ENCODE measurements around the gene KCNV2. TPM values are rescaled to one million over a fixed set of nuclear protein-coding genes. Genes with fewer than 3 reads are reported as not detected.

KCNV2 gene
- total RNA-seq, 2 donors from 2014 or later: not detected

DNA sequence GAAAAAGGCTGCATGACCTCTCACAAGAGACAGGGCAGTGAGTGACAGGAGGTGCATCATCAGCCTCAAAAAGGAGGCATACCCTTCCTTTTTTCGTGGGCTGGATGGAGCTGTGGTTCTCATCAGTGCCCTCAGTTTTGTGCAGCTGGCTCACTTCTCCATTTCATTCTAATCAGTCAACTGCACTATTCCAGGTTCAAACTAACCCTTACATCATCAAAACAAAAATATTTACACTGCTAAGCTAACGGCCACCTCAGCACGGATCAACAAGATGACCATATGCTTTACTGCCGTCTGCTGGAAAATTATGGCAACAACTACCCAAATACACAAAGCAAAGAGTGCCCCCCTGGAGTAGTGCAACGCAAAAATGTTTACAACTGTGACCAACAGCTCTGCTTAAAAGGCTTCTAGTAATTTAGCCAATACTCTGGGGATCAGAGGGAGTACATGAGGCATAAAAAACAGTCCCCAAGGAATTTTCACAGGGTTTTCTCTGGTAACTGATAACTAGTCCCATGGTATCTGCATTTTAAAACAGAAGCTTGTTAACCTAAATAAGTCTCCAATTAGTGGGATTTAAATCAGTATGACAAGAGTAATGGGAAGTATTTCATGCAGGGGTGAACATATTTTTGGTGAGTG is 10.8 kb downstream of the KCNV2 start:
- no peak overlapping the region for H3K27ac Mint-ChIP-seq
- H3K27me3 Mint-ChIP-seq: no peaks in the 10 kb centered on the region
- no peak overlapping the region for H3K4me3 Mint-ChIP-seq
- peak; percentile 45 for ATAC-seq (replicated peaks)
- no peaks in the 10 kb centered on the region for H3K9me3 Mint-ChIP-seq
- H3K36me3 Mint-ChIP-seq (ENCODE audit: low read depth): no peaks in the 10 kb centered on the region
- H3K4me1 Mint-ChIP-seq: no peaks in the 10 kb centered on the region

DNA sequence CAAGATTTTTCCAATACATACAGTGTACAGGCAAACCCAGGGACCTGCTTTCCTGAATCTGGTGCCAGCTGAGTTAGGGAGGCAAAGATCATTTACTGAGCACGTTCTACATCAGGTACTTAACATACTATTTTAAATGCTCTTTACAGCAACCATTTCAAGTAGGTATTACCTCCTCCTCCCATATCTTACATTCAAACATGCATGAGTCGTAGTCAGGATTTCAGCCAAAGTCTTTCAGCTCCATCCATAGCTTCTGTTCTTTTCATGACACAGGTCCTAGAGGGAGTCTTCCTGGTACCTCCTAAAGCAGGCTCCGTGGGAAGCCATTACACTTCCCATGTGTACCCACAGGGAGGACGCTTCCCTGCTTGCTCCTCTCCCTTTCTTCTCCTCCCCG is 11.7 kb downstream of the KCNV2 start:
- Mint-ChIP-seq H3K9me3 (no peaks in the 10 kb centered on the region), H3K27ac (no peak overlapping the region), H3K27me3 (no peaks in the 10 kb centered on the region), H3K4me1 (no peaks in the 10 kb centered on the region), H3K4me3 (no peak overlapping the region), H3K36me3 (ENCODE audit: low read depth) (no peaks in the 10 kb centered on the region)
- no peak for ATAC-seq (replicated peaks)

DNA sequence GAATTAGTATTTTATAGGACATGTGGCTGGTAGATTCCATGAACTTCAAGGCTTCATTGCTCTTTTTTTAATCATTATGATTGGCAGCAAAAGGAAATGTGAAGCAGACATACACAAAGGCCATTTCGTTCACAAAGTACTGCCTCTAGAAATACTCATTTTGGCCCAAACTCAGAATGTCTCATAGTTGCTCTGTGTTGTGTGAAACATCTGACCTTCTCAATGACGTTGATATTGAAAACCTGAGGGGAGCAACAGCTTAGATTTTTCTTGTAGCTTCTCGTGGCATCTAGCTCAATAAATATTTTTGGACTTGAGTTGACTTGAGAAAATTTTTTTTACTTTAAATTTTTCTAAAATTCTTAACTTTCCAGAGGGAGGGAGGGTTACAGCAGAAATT is 12.4 kb downstream of the KCNV2 start:
- Mint-ChIP-seq H3K4me3 (no peak overlapping the region), H3K9me3 (no peaks in the 10 kb centered on the region), H3K36me3 (ENCODE audit: low read depth) (no peaks in the 10 kb centered on the region), H3K27ac (no peak overlapping the region), H3K27me3 (no peaks in the 10 kb centered on the region), H3K4me1 (no peaks in the 10 kb centered on the region)
- no peak for ATAC-seq (replicated peaks)

DNA sequence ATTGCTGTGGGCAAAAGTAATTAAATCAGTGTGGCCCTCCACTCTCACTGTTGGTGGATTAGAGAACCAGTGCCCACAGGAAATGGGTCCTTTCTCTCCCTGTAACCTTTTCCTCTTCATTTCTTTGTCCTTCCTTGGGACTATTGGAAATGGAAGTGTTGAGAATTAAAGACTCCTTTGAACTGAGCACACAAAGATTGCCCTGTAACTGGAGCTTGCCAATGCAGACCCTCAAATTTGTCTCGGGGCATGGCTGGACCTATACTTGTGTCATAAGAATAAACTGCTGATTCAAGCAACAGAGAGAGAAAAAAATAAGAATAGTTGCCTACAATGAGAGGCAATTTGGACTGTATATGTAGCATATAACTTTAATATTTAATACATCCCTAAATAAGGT is 13.7 kb downstream of the KCNV2 start:
- Mint-ChIP-seq H3K27ac (no peak overlapping the region), H3K27me3 (no peaks in the 10 kb centered on the region), H3K9me3 (no peaks in the 10 kb centered on the region), H3K4me1 (no peaks in the 10 kb centered on the region), H3K4me3 (no peak overlapping the region), H3K36me3 (ENCODE audit: low read depth) (no peaks in the 10 kb centered on the region)
- no peak for ATAC-seq (replicated peaks)

DNA sequence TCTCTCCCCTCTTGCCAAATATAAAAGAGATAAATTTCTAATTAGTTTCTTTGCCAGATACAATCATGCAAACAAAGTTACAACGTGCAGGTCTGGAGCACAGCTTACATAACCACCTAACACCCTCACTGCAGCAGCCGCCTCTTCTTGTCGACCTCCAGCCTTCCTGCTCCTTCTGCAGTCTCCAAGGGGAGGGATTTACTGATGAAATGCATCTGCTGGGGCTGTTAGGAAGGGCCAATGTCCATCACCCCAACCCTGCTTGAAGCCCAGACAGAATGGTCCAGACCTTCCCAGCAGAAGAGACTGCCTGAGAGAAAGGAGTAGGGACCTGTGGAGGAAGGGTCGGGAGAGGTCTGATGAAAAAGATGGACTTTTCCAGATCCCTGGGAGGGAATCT is 15.2 kb downstream of the KCNV2 start:
- Mint-ChIP-seq H3K4me3 (no peak overlapping the region), H3K27ac (no peak overlapping the region), H3K36me3 (ENCODE audit: low read depth) (no peaks in the 10 kb centered on the region), H3K4me1 (no peaks in the 10 kb centered on the region), H3K27me3 (no peaks in the 10 kb centered on the region), H3K9me3 (no peaks in the 10 kb centered on the region)
- no peak for ATAC-seq (replicated peaks)

DNA sequence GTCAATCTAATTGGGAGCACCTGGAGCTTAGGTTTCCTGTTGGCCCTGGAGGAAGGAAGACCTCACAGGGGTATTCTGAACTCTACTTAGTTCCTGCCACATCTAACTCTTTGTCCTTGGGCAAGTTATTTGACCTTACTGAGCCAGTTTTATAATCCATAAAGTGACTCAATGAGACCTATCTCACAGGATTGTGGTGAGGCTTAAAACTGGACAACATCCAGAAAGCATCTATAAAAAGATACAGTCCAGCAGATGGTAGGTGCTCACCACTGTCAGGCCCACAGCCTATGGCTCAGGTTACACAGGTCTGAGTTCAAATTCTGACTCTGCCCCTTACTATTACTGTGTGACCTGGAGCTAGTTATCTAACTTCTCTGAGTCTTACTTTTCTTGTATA is 23.3 kb downstream of the KCNV2 start:
- H3K4me1 Mint-ChIP-seq: no peaks in the 10 kb centered on the region
- H3K9me3 Mint-ChIP-seq: no peaks in the 10 kb centered on the region
- H3K36me3 Mint-ChIP-seq (ENCODE audit: low read depth): no peaks in the 10 kb centered on the region
- no peak overlapping the region for H3K4me3 Mint-ChIP-seq
- H3K27ac Mint-ChIP-seq: no peak overlapping the region
- H3K27me3 Mint-ChIP-seq: no peaks in the 10 kb centered on the region
- no peak for ATAC-seq (replicated peaks)

DNA sequence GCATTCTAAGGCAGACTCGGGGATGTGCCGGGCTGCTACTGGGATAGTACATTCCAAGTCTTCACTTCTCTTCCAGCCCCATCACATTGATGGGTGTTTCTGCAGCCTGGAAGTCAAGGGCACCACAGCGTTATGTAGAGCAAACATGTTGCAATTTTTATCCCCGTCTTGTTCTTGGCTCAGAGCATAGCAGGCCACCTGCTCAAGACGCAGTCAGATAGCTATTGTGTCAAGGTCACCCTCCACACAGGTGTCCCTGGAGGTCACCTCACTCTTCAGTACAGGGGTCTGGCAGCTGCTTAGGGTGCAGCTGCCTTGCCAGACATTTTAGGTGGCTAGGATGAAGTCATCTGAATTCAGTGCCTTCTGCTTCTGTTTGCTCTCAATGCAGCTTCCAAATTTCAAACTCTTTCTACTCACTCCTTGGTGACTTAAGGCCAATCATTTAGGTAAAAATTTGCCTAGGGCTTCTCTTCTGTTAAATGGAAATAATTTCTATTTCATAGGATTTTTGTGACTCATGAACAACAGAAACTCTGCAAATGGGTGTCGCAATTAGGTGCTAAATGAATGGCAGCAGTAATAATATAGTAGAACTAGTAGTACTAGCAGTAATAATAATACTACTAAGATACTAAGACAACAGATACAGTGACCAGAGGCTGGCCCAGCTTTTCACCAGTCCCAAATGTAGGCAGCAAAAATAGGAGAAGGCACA is 24.3 kb downstream of the KCNV2 start:
- Mint-ChIP-seq H3K4me3 (no peak overlapping the region), H3K4me1 (no peaks in the 10 kb centered on the region), H3K36me3 (ENCODE audit: low read depth) (no peaks in the 10 kb centered on the region), H3K27me3 (no peaks in the 10 kb centered on the region), H3K9me3 (no peaks in the 10 kb centered on the region), H3K27ac (no peak overlapping the region)
- ATAC-seq (replicated peaks): no peak

DNA sequence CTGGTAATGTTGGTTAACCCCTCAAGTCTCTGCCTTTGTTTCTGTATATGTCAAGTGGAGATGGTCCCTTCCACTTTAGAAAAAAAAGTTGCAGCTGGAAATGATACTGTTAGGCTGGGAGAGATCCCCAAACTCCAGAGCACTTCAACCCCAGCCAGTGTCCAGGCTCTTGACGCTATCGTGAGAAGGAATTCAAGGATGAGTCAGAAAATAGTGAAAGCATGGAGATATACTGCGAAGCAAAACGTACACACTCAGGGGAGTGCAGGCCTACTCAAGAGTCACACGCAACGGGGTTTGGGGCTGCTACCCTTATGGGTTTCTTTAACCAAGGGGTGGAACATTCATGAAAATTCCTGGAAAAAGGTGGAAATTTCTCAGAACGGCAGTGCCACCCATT is 24.9 kb downstream of the KCNV2 start:
- H3K36me3 Mint-ChIP-seq (ENCODE audit: low read depth): no peaks in the 10 kb centered on the region
- H3K27me3 Mint-ChIP-seq: no peaks in the 10 kb centered on the region
- no peak overlapping the region for H3K4me3 Mint-ChIP-seq
- no peaks in the 10 kb centered on the region for H3K4me1 Mint-ChIP-seq
- H3K27ac Mint-ChIP-seq: no peak overlapping the region
- no peaks in the 10 kb centered on the region for H3K9me3 Mint-ChIP-seq
- no peak for ATAC-seq (replicated peaks)

DNA sequence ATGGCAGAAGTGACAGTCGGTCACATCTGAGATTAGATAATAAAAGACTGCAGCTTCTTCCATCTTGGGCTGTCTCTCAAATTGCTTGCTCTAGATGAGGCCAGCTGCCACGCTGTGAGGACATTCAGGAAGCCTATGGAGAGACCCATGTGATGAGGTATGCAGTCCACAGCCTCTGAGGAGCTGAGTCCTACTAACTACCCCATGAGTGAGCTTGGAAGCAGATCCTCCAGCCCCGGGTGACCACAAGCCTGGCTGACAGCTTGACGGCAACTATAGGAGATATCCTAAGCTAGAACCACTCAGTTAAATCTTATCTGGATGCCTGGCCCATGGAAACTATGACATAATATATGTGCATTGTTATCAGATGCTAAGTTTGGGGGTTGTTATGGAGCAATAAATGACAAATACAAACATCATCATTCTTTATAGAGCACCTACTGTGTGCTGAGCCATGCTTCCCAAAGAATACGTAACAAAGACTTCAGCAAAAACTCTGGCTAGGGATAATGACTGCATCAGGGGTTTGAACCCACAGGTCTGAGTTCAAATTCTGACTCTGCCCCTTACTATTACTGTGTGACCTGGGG is 26.7 kb downstream of the KCNV2 start:
- Mint-ChIP-seq H3K36me3 (ENCODE audit: low read depth) (peaks cover under 1% of the 10 kb centered on the region), H3K4me1 (no peaks in the 10 kb centered on the region), H3K27me3 (no peaks in the 10 kb centered on the region), H3K9me3 (peaks cover 4% of the 10 kb centered on the region), H3K4me3 (no peak overlapping the region), H3K27ac (no peak overlapping the region)
- no peak for ATAC-seq (replicated peaks)

DNA sequence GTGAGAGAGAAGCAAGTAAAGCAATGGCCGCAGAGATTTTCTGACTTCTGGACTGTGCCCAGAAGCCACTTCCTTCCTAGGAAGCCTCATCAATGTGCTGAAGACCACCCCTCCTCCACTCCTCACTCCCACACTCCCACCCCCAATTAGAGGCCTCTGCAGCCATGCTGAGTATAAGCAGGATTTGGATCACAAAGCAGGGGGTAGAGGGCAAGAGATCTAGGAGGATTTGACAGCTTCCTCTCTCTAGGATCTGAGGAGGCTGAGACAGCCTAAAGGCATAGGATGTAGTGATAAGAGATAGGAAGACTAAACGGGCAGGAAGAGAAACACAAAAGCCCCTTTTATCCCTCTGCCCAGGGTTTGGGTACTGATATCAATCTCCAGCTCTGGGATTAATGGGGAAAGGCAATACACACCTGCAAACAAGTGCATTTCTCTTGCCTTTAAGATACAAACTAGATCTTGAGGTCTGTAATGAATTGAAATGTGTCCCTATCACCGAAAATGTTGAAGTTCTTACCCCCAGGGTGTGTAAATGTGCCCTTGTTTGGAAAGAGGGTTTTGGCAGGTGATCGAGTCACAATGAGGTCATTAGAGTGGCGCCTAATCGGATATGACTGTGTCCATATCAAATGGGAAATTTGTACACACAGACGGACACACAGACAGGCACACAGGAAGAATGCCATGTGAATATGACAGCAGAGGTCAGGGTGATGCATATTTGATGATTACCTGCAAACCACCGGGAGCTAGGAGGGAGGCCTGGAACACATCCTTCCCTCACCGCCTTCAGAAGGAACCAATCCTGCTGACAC is 28.5 kb downstream of the KCNV2 start:
- peaks cover 7% of the 10 kb centered on the region for H3K9me3 Mint-ChIP-seq
- H3K4me3 Mint-ChIP-seq: no peak overlapping the region
- no peaks in the 10 kb centered on the region for H3K4me1 Mint-ChIP-seq
- ATAC-seq (replicated peaks): no peak
- no peaks in the 10 kb centered on the region for H3K27me3 Mint-ChIP-seq
- peak overlapping the region; percentile 47 for H3K27ac Mint-ChIP-seq
- H3K36me3 Mint-ChIP-seq (ENCODE audit: low read depth): peaks cover 18% of the 10 kb centered on the region

DNA sequence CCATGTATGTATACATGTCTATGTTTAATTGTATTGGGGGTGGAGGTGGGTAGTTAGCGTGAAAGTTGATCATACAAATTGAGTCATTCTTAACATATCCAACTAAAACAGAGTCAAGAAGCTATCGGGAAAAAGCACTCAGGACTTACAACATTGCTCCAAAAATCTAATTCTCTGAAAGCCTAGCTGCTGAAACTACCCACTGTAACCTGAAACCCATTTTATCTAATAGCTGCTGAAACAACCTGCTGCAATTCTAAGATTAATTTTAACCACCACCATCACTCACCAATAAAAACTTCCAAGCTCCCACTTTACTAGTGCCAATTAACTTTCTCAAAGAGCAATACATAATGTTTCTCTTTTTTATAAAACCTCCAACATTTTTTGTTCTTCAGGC is 32.2 kb downstream of the KCNV2 start:
- H3K9me3 Mint-ChIP-seq: peaks cover 10% of the 10 kb centered on the region
- H3K4me1 Mint-ChIP-seq: no peaks in the 10 kb centered on the region
- no peak overlapping the region for H3K27ac Mint-ChIP-seq
- H3K36me3 Mint-ChIP-seq (ENCODE audit: low read depth): peaks cover 42% of the 10 kb centered on the region
- H3K27me3 Mint-ChIP-seq: no peaks in the 10 kb centered on the region
- H3K4me3 Mint-ChIP-seq: no peak overlapping the region
- ATAC-seq (replicated peaks): no peak

DNA sequence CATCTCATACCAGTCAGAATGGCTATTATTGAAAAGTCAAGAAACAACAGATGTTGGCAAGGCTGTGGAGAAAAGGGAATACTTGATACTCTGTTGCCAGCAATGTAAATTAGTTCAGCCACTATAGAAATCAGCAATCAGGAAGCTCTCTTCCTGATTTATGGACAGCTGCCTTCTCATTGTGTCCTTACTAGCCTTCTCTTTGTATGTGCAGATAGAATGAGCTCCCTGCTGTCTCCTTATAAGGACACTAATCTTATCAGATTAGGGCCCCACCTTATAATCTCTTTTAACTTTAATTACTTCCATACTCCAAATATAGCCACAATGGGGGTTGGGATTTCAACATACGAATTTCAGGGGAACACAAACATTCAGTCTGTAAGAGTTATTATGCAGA is 38.0 kb downstream of the KCNV2 start:
- Mint-ChIP-seq H3K4me3 (no peak overlapping the region), H3K4me1 (no peaks in the 10 kb centered on the region), H3K27ac (no peak overlapping the region), H3K27me3 (no peaks in the 10 kb centered on the region), H3K9me3 (peaks cover 5% of the 10 kb centered on the region), H3K36me3 (ENCODE audit: low read depth) (peaks cover 62% of the 10 kb centered on the region)
- ATAC-seq (replicated peaks): no peak

DNA sequence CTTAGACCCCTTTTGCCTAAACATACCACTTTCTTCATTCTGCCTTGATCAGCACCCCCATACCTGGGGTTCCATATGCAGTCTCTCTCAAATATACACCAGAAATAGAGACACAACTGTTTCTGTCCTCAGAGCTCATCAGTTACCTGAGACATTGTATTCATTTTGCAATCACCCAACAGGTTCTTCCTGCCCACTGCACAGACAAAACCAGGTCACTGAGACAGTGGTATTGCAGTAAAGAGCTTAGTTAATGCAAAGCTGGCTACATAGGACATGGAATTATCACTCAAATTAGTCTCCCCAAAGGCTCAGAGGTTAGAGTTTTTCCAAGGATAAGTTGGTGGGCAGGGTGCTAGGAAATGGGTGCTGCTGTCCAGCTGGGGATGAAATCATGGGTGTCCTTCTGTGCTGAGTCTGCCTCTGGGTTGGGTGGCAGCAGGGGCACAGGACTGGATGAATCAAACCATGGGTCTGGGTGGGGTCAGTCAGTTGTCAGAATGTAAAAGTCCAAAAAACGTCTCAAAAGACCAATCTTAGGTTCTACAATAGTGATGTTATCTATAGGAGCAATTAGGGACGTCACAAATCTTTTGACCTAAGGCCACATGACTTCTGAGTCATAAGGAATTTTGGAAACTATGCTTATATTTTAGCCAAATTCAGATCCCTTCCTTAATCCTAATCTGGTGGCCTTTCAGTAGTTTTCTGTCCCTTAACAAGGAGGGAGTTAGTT is 41.0 kb downstream of the KCNV2 start:
- Mint-ChIP-seq H3K4me1 (no peaks in the 10 kb centered on the region), H3K36me3 (ENCODE audit: low read depth) (peaks cover 64% of the 10 kb centered on the region), H3K27me3 (no peaks in the 10 kb centered on the region), H3K4me3 (no peak overlapping the region), H3K9me3 (no peaks in the 10 kb centered on the region), H3K27ac (no peak overlapping the region)
- ATAC-seq (replicated peaks): no peak

DNA sequence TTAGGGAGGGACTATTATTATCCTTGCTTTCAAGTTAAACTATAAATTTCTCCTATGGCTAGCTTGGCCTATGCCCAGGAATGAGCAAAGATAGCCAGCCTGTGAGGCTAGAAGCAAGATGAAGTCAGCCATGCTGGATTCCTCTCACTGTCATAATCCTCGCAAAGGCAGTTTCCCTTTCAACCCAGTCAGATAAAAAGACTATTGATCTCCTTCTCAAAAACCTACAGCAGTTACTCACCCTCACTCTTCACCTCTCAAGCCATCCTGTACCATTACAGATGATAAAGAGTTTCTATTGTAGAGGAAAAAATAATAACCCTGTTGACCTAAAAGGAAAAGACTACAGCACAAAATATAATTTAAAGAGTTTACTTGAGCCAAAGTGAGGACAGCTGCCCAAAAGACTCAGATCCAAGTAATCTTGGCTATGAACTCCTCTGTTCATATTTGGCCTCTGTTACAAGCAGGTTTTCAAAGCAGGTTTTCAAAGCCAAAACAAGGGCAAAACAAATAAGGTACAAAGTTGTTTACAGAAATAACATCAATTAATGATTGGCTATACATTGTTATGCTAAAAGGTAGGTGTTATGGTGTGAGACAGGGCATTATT is 41.7 kb downstream of the KCNV2 start:
- Mint-ChIP-seq H3K36me3 (ENCODE audit: low read depth) (peaks cover 63% of the 10 kb centered on the region), H3K4me1 (no peaks in the 10 kb centered on the region), H3K27ac (no peak overlapping the region), H3K27me3 (no peaks in the 10 kb centered on the region), H3K4me3 (no peak overlapping the region), H3K9me3 (no peaks in the 10 kb centered on the region)
- ATAC-seq (replicated peaks): no peak

All from activated T-helper 17 cell treated with anti-CD3 and anti-CD28 coated beads, Interleukin-2, amount 50 U/mL, for 72 hours (primary cell).